Lower leg skin (tissue), 3 donors: ENCODE results near the gene PLEKHA6.

ENCODE experiments used
- POLR2A ChIP-seq, 2 donors: fragments of 450-650 bp; IDR thresholded peaks; one replicate each; pipeline ENCODE4 v1.6.1; 2016 to 2017; ENCODE audit warnings: antibody characterized with exemption in 2 of 2, mild to moderate bottlenecking in 1 of 2, moderate library complexity in 1 of 2
- TF ChIP-seq, protein P1 (sequence below), 3 donors: fragments of 450-650 bp; IDR thresholded peaks; one replicate each; pipeline ENCODE4 v1.5.1; 2016; ENCODE audit warnings: antibody characterized with exemption in 3 of 3, mild to moderate bottlenecking in 3 of 3, moderate library complexity in 2 of 3

DNA sequence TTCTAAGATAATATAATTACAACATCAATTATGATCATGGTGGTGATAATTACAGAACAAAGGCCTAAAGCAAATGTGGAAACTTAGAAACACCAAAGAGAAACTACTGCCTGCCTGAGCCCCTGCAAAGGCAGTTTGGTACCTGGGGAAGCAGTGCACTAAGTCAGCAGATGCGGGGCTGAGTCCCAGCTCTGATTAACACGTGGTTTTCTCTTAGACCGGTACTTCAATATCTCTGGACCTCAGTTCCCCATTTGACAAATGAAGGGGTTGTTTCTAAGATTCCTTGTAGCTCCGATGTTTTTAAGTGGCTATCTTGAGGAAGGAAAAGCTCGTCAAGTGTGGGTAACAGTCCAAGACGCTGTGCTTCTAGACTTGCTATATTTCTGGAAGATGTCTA lies 16.7 kb upstream of the PLEKHA6 start:
- TF ChIP-seq, protein P1, sequence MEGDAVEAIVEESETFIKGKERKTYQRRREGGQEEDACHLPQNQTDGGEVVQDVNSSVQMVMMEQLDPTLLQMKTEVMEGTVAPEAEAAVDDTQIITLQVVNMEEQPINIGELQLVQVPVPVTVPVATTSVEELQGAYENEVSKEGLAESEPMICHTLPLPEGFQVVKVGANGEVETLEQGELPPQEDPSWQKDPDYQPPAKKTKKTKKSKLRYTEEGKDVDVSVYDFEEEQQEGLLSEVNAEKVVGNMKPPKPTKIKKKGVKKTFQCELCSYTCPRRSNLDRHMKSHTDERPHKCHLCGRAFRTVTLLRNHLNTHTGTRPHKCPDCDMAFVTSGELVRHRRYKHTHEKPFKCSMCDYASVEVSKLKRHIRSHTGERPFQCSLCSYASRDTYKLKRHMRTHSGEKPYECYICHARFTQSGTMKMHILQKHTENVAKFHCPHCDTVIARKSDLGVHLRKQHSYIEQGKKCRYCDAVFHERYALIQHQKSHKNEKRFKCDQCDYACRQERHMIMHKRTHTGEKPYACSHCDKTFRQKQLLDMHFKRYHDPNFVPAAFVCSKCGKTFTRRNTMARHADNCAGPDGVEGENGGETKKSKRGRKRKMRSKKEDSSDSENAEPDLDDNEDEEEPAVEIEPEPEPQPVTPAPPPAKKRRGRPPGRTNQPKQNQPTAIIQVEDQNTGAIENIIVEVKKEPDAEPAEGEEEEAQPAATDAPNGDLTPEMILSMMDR (IDR thresholded peaks at IDR 0.05): no peak
- TF ChIP-seq POLR2A (IDR thresholded peaks at IDR 0.05): no peak
